Loucy (cell line): ENCODE results near the gene OR51B2.

Experiments used
- H2AFZ ChIP-seq: fragments of 200-600 bp; sonication (generic); 2 replicates; pipeline ENCODE4 v1.6.0; 2016; ENCODE audit warnings: antibody characterized with exemption, mild to moderate bottlenecking, low read length, moderate library complexity
- H3F3A ChIP-seq: fragments of 200-600 bp; 2 replicates; pipeline ENCODE4 v1.6.0; 2016; ENCODE audit warnings: antibody characterized with exemption, low read depth, mild to moderate bottlenecking
- H3K27me3 ChIP-seq: fragments of 200-600 bp; sonication (generic); 2 replicates; pipeline ENCODE4 v1.6.1; 2014; ENCODE audit warnings: low read length, mild to moderate bottlenecking; ENCODE audit not compliant: insufficient read depth, poor library complexity, severe bottlenecking
- H3K36me3 ChIP-seq: fragments of 200-600 bp; sonication (generic); 2 replicates; pipeline ENCODE4 v1.6.1; 2016; ENCODE audit warnings: low read length; ENCODE audit not compliant: insufficient read depth
- H3K4me1 ChIP-seq: fragments of 200-600 bp; sonication (generic); 2 replicates; pipeline ENCODE4 v1.5.1; 2014; ENCODE audit warnings: low read length, mild to moderate bottlenecking; ENCODE audit not compliant: insufficient read depth, poor library complexity, severe bottlenecking
- H3K4me2 ChIP-seq: fragments of 200-600 bp; sonication (generic); 2 replicates; pipeline ENCODE4 v1.6.0; 2014; ENCODE audit warnings: antibody characterized with exemption, low read length, low read depth, mild to moderate bottlenecking; ENCODE audit not compliant: poor library complexity, severe bottlenecking
- H3K4me3 ChIP-seq: fragments of 200-600 bp; sonication (generic); 2 replicates; pipeline ENCODE4 v1.5.1; 2014; ENCODE audit warnings: low read length, mild to moderate bottlenecking, mixed read lengths; ENCODE audit not compliant: poor library complexity, severe bottlenecking
- H3K79me2 ChIP-seq: fragments of 200-600 bp; sonication (generic); 2 replicates; pipeline ENCODE4 v1.6.1; 2014; ENCODE audit warnings: low read length; ENCODE audit not compliant: insufficient read depth
- H3K9ac ChIP-seq: fragments of 200-600 bp; sonication (generic); 2 replicates; pipeline ENCODE4 v1.6.0; 2014; ENCODE audit warnings: mild to moderate bottlenecking, low read depth, low read length, moderate library complexity; ENCODE audit not compliant: poor library complexity, severe bottlenecking
- H3K9me2 ChIP-seq: fragments of 200-600 bp; sonication (generic); replicated peaks from 2 replicates; pipeline ENCODE4 v1.6.1; 2016; ENCODE audit warnings: low read depth, low read length, mixed read lengths
- H3K9me3 ChIP-seq: fragments of 200-600 bp; sonication (generic); 2 replicates; pipeline ENCODE4 v1.6.1; 2014; ENCODE audit warnings: mild to moderate bottlenecking, antibody characterized with exemption, low read length, low read depth; ENCODE audit not compliant: insufficient read depth
- H4K20me1 ChIP-seq: fragments of 200-600 bp; sonication (generic); 2 replicates; pipeline ENCODE4 v1.6.0; 2014; ENCODE audit warnings: antibody characterized with exemption, low read length, mild to moderate bottlenecking; ENCODE audit not compliant: insufficient read depth, poor library complexity, severe bottlenecking
- CTCF ChIP-seq: fragments of 200-600 bp; sonication (generic); conservative IDR thresholded peaks from 2 replicates; pipeline ENCODE4 v1.5.1; 2014; ENCODE audit warnings: mild to moderate bottlenecking, antibody characterized with exemption, low read length
- EZH2phosphoT487 ChIP-seq: fragments of 200-600 bp; IDR thresholded peaks from 2 replicates; pipeline ENCODE4 v1.6.1; 2018; ENCODE audit warnings: antibody characterized with exemption, mild to moderate bottlenecking, moderate library complexity, borderline replicate concordance

Gene OR51B2

GRCh38 chr11:5277807-5278382 lies 46.2 kb downstream of the OR51B2 start:
- Histone ChIP-seq H3K79me2 (no peaks in the 10 kb centered on the region), H2AFZ (no peak overlapping the region), H3K9me2 (no peaks in the 10 kb centered on the region), H3K27me3 (no peaks in the 10 kb centered on the region), H3K4me1 (no peaks in the 10 kb centered on the region), H3K9ac (no peak overlapping the region), H3K4me3 (no peak overlapping the region), H4K20me1 (no peaks in the 10 kb centered on the region), H3F3A (no peaks in the 10 kb centered on the region), H3K36me3 (no peaks in the 10 kb centered on the region), H3K9me3 (no peaks in the 10 kb centered on the region), H3K4me2 (no peak overlapping the region)
- TF ChIP-seq CTCF (no peak), EZH2phosphoT487 (no peak)

GRCh38 chr11:5276697-5277096 lies 47.4 kb downstream of the OR51B2 start:
- Histone ChIP-seq H3K79me2 (no peaks in the 10 kb centered on the region), H4K20me1 (no peaks in the 10 kb centered on the region), H3K4me3 (no peak overlapping the region), H3K9ac (no peak overlapping the region), H3K4me2 (no peak overlapping the region), H3K9me3 (no peaks in the 10 kb centered on the region), H3K9me2 (no peaks in the 10 kb centered on the region), H3K4me1 (no peaks in the 10 kb centered on the region), H3F3A (no peaks in the 10 kb centered on the region), H3K36me3 (no peaks in the 10 kb centered on the region), H2AFZ (no peak overlapping the region), H3K27me3 (no peaks in the 10 kb centered on the region)
- no peak for TF ChIP-seq CTCF
- no peak for TF ChIP-seq EZH2phosphoT487

DNA sequence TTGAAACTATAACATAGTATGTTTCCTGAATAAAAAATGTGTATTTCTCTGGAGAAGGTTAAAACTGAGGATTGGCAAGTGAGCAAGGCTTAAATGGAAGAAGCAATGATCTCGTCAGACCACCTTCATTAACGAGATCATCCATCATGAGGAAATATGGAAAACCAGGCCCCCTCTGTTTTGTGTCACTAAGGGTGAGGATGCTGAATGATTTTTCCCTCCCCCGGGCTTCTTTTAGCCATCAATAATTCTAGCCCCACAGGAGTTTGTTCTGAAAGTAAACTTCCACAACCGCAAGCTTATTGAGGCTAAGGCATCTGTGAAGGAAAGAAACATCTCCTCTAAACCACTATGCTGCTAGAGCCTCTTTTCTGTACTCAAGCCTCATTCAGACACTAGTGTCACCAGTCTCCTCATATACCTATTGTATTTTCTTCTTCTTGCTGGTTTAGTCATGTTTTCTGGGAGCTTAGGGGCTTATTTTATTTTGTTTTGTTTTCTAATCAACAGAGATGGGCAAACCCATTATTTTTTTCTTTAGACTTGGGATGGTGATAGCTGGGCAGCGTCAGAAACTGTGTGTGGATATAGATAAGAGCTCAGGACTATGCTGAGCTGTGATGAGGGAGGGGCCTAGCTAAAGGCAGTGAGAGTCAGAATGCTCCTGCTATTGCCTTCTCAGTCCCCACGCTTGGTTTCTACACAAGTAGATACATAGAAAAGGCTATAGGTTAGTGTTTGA lies 48.6 kb downstream of the OR51B2 start:
- TF ChIP-seq CTCF (no peak), EZH2phosphoT487 (no peak)
- no peaks in the 10 kb centered on the region for H3K36me3 ChIP-seq
- no peaks in the 10 kb centered on the region for H4K20me1 ChIP-seq
- H3K9ac ChIP-seq, result no peak overlapping the region
- no peaks in the 10 kb centered on the region for H3K79me2 ChIP-seq
- no peak overlapping the region for H3K4me2 ChIP-seq
- no peaks in the 10 kb centered on the region for H3K4me1 ChIP-seq
- H3F3A ChIP-seq, result no peaks in the 10 kb centered on the region
- no peaks in the 10 kb centered on the region for H3K9me3 ChIP-seq
- no peaks in the 10 kb centered on the region for H3K9me2 ChIP-seq
- H3K27me3 ChIP-seq, result no peaks in the 10 kb centered on the region
- no peak overlapping the region for H3K4me3 ChIP-seq
- H2AFZ ChIP-seq, result no peak overlapping the region
